ENCODE data around the gene ZDHHC9. TPM values are rescaled to one million over a fixed set of nuclear protein-coding genes. Genes with fewer than 3 reads are reported as not detected.
"Not testable (repeated sequence)": the region's sequence is repeated elsewhere in the genome, so short reads cannot be mapped to it uniquely, and the experiment has no call there.

The ZDHHC9 gene
- 67.4 TPM for polyA plus RNA-seq
- long read RNA-seq, donor 1, full-length matches to known transcripts: 9 of 9 reads
- long read RNA-seq, donor 1, partial matches to known transcripts: 0 of 9 reads
- long read RNA-seq, donor 1, other reads (novel, unspliced or antisense): 0 of 9 reads
- long read RNA-seq, donor 2, full-length matches to known transcripts: 11 of 11 reads
- long read RNA-seq, donor 2, partial matches to known transcripts: 0 of 11 reads
- long read RNA-seq, donor 2, other reads (novel, unspliced or antisense): 0 of 11 reads
- long read RNA-seq, donor 3, full-length matches to known transcripts: 14 of 14 reads
- long read RNA-seq, donor 3, partial matches to known transcripts: 0 of 14 reads
- long read RNA-seq, donor 3, other reads (novel, unspliced or antisense): 0 of 14 reads
- long read RNA-seq, donor 4: 0 reads
- long read RNA-seq, donor 5, full-length matches to known transcripts: 2 of 7 reads
- long read RNA-seq, donor 5, partial matches to known transcripts: 5 of 7 reads
- long read RNA-seq, donor 5, other reads (novel, unspliced or antisense): 0 of 7 reads
- long read RNA-seq, donor 6, full-length matches to known transcripts: 8 of 8 reads
- long read RNA-seq, donor 6, partial matches to known transcripts: 0 of 8 reads
- long read RNA-seq, donor 6, other reads (novel, unspliced or antisense): 0 of 8 reads
- long read RNA-seq, donor 7, full-length matches to known transcripts: 3 of 3 reads
- long read RNA-seq, donor 7, partial matches to known transcripts: 0 of 3 reads
- long read RNA-seq, donor 7, other reads (novel, unspliced or antisense): 0 of 3 reads
- long read RNA-seq, donor 8, full-length matches to known transcripts: 14 of 14 reads
- long read RNA-seq, donor 8, partial matches to known transcripts: 0 of 14 reads
- long read RNA-seq, donor 8, other reads (novel, unspliced or antisense): 0 of 14 reads
- long read RNA-seq, donor 9, full-length matches to known transcripts: 11 of 11 reads
- long read RNA-seq, donor 9, partial matches to known transcripts: 0 of 11 reads
- long read RNA-seq, donor 9, other reads (novel, unspliced or antisense): 0 of 11 reads
- long read RNA-seq, donor 10, full-length matches to known transcripts: 18 of 18 reads
- long read RNA-seq, donor 10, partial matches to known transcripts: 0 of 18 reads
- long read RNA-seq, donor 10, other reads (novel, unspliced or antisense): 0 of 18 reads
- long read RNA-seq, donor 11, full-length matches to known transcripts: 8 of 8 reads
- long read RNA-seq, donor 11, partial matches to known transcripts: 0 of 8 reads
- long read RNA-seq, donor 11, other reads (novel, unspliced or antisense): 0 of 8 reads

DNA sequence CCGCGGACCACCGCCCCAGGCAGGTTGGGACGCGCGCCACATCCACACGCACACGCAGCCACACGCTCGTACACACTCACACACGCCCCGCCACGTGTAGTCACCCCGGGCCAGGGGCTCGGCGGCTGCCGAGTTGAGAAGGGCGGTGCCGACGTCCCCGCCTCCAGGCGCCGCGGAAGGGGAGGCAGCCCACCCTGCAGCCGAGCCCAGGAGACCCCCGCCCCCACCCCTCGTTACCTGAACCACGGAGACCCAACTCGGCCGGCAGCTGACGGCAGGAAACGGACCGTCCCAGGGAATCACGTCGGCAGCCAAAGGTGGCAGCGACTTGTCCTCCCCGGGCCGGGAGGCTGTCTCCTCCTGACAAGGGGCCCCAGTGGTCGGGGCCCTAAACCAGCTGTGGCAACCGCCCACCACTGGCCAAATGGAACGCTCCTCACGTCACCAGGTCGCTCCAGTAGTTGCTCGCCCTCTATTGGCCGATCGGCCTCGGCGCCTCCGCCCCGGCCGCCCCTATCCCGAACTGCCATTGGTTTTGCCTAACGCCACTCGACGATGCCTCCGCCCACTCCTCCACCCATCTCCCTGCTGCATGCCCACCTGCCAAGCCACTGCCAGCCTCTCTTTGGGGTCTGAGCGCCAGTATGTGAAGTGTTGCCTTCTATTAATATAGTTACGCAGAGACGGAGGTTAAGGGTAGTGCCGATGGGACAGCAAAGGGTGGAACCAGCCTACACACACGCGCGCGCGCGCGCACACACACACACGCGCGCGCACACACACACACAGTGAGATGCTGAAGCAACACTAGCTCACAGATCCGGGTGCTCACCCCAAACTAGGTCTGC, at the start of gene ZDHHC9:
Gene ZDHHC9, minus strand, starts transcription at position 428 of the 848 bp plus-strand sequence. CDS start 1,941 bp downstream, outside the sequence.
- peaks cover 12% of the 10 kb centered on the region for H3K36me3 ChIP-seq (ENCODE audit: control insufficient read depth, insufficient read depth, low read length)
- peaks cover 22% of the 10 kb centered on the region for H3K4me1 ChIP-seq (ENCODE audit: control insufficient read depth, insufficient read depth, low read length)
- DNase-seq: peak; percentile 81 to 92
- H3K9me3 ChIP-seq (ENCODE audit: control insufficient read depth, low read depth, low read length): no peaks in the 10 kb centered on the region
- H3K27ac ChIP-seq (ENCODE audit: low read length): peak within 1 kb of the TSS; percentile 93
- no CpG with 5 or more reads among the region's 72 CpGs for WGBS (ENCODE audit: insufficient coverage, low lambda C conversion rate)
- peak within 1 kb of the TSS; percentile 84 for H3K4me3 ChIP-seq (ENCODE audit: low read length)
- no peaks in the 10 kb centered on the region for H3K27me3 ChIP-seq (ENCODE audit: control insufficient read depth, insufficient read depth, low read length)

DNA sequence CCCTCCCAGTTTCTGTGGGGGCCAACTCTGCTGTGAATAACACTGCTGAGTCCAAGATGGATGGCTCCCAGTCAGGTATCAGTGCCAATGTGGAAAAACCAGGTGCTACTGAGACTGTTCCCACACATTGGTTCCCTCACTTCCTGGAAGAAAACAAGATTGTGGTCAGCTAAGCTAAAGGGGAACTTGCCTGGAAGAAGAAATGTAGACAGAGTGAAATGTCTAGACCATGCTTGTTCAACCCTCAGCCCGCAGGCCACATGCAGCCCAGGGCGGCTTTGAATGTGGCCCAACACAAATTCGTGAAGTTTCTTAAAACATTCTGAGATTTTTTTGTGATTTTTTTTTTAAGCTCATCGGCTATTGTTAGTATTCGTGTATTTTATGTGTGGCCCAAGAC, 33.7 kb upstream of the ZDHHC9 start:
- H3K36me3 ChIP-seq (ENCODE audit: control insufficient read depth, insufficient read depth, low read length): no peaks in the 10 kb centered on the region
- no CpG with 5 or more reads among the region's 5 CpGs for WGBS (ENCODE audit: insufficient coverage, low lambda C conversion rate)
- DNase-seq: no peak
- no peaks in the 10 kb centered on the region for H3K27me3 ChIP-seq (ENCODE audit: control insufficient read depth, insufficient read depth, low read length)
- H3K4me1 ChIP-seq (ENCODE audit: control insufficient read depth, insufficient read depth, low read length): no peaks in the 10 kb centered on the region
- H3K9me3 ChIP-seq (ENCODE audit: control insufficient read depth, low read depth, low read length): no peaks in the 10 kb centered on the region
- H3K4me3 ChIP-seq (ENCODE audit: low read length): no peak overlapping the region
- H3K27ac ChIP-seq (ENCODE audit: low read length): no peak overlapping the region

GRCh38 chrX:129876771-129877305, 33.2 kb upstream of the ZDHHC9 start:
- H3K9me3 ChIP-seq (ENCODE audit: control insufficient read depth, low read depth, low read length): no peaks in the 10 kb centered on the region
- WGBS (ENCODE audit: insufficient coverage, low lambda C conversion rate): no CpG with 5 or more reads among the region's 4 CpGs
- H3K36me3 ChIP-seq (ENCODE audit: control insufficient read depth, insufficient read depth, low read length): no peaks in the 10 kb centered on the region
- no peak overlapping the region for H3K27ac ChIP-seq (ENCODE audit: low read length)
- H3K4me1 ChIP-seq (ENCODE audit: control insufficient read depth, insufficient read depth, low read length): no peaks in the 10 kb centered on the region
- H3K27me3 ChIP-seq (ENCODE audit: control insufficient read depth, insufficient read depth, low read length): no peaks in the 10 kb centered on the region
- no peak for DNase-seq
- H3K4me3 ChIP-seq (ENCODE audit: low read length): no peak overlapping the region

GRCh38 chrX:129875669-129876068, 32.0 kb upstream of the ZDHHC9 start:
- Histone ChIP-seq H3K27me3 (ENCODE audit: control insufficient read depth, insufficient read depth, low read length) (no peaks in the 10 kb centered on the region), H3K9me3 (ENCODE audit: control insufficient read depth, low read depth, low read length) (no peaks in the 10 kb centered on the region), H3K36me3 (ENCODE audit: control insufficient read depth, insufficient read depth, low read length) (no peaks in the 10 kb centered on the region), H3K4me1 (ENCODE audit: control insufficient read depth, insufficient read depth, low read length) (no peaks in the 10 kb centered on the region), H3K27ac (ENCODE audit: low read length) (no peak overlapping the region), H3K4me3 (ENCODE audit: low read length) (no peak overlapping the region)
- no CpG with 5 or more reads among the region's 3 CpGs for WGBS (ENCODE audit: insufficient coverage, low lambda C conversion rate)
- no peak for DNase-seq

- no peaks in the 10 kb centered on the region for H3K36me3 ChIP-seq (ENCODE audit: control insufficient read depth, insufficient read depth, low read length)
- H3K4me1 ChIP-seq (ENCODE audit: control insufficient read depth, insufficient read depth, low read length): no peaks in the 10 kb centered on the region
- H3K4me3 ChIP-seq (ENCODE audit: low read length): no peak overlapping the region
- H3K27me3 ChIP-seq (ENCODE audit: control insufficient read depth, insufficient read depth, low read length): no peaks in the 10 kb centered on the region
- WGBS (ENCODE audit: insufficient coverage, low lambda C conversion rate): no CpG with 5 or more reads among the region's 2 CpGs
- H3K9me3 ChIP-seq (ENCODE audit: control insufficient read depth, low read depth, low read length): no peaks in the 10 kb centered on the region
- no peak overlapping the region for H3K27ac ChIP-seq (ENCODE audit: low read length)
- no peak for DNase-seq
Measured at GRCh38 chrX:129872524-129872923, 28.8 kb upstream of the ZDHHC9 start.

- H3K9me3 ChIP-seq (ENCODE audit: control insufficient read depth, low read depth, low read length): not testable (repeated sequence)
- 29% methylated on average over 1 of the region's 3 CpGs for WGBS (ENCODE audit: insufficient coverage, low lambda C conversion rate)
Measured at GRCh38 chrX:129866321-129866720, 22.6 kb upstream of the ZDHHC9 start.

DNA sequence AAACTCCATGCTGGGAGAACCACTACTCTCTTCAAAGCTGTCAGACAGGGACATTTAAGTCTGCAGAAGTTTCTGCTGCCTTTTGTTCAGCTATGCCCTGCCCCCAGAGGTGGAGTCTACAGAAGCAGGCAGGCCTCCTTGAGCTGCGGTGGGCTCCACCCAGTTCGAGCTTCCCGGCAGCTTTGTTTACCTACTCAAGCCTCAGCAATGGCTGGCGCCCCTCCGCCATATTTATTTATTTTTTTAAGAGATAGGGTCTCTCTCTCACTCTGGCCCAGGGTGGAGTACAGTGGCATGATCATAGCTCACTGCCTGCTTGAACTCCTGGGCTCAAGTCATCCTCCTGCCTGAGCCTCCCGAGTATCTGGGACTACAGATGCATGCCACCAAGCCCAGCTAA, 15.4 kb upstream of the ZDHHC9 start:
- H3K27ac ChIP-seq (ENCODE audit: low read length); H3K4me3 ChIP-seq (ENCODE audit: low read length); H3K9me3 ChIP-seq (ENCODE audit: control insufficient read depth, low read depth, low read length); H3K4me1 ChIP-seq (ENCODE audit: control insufficient read depth, insufficient read depth, low read length); DNase-seq; H3K27me3 ChIP-seq (ENCODE audit: control insufficient read depth, insufficient read depth, low read length); H3K36me3 ChIP-seq (ENCODE audit: control insufficient read depth, insufficient read depth, low read length): not testable (repeated sequence)
- no CpG with 5 or more reads among the region's 6 CpGs for WGBS (ENCODE audit: insufficient coverage, low lambda C conversion rate)

More at GRCh38 chrX:129866321-129866720, 22.6 kb upstream of the ZDHHC9 start:
- H3K4me1 ChIP-seq (ENCODE audit: control insufficient read depth, insufficient read depth, low read length); H3K36me3 ChIP-seq (ENCODE audit: control insufficient read depth, insufficient read depth, low read length); H3K4me3 ChIP-seq (ENCODE audit: low read length); H3K27me3 ChIP-seq (ENCODE audit: control insufficient read depth, insufficient read depth, low read length); DNase-seq; H3K27ac ChIP-seq (ENCODE audit: low read length): not testable (repeated sequence)

DNA sequence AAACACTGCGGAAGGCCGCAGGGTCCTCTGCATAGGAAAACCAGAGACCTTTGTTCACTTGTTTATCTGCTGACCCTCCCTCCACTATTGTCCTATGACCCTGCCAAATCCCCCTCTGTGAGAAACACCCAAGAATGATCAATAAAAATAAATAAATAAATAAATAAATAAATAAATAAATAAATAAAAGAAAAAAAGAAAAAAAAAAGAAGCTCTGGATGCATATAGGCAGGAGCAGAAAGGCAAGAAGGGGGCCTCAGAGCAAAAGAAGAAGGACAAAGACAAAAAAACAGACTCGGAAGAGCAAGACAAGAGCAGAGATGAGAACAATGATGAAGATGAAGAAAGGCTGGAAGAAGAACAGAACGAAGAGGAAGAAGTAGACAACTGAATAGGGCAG, 8.1 kb upstream of the ZDHHC9 start:
- not testable (repeated sequence) for H3K9me3 ChIP-seq (ENCODE audit: control insufficient read depth, low read depth, low read length); H3K4me1 ChIP-seq (ENCODE audit: control insufficient read depth, insufficient read depth, low read length); H3K36me3 ChIP-seq (ENCODE audit: control insufficient read depth, insufficient read depth, low read length); H3K27me3 ChIP-seq (ENCODE audit: control insufficient read depth, insufficient read depth, low read length); H3K4me3 ChIP-seq (ENCODE audit: low read length); DNase-seq; H3K27ac ChIP-seq (ENCODE audit: low read length)
- WGBS (ENCODE audit: insufficient coverage, low lambda C conversion rate): 86% methylated on average over 1 of the region's 4 CpGs

GRCh38 chrX:129846716-129847115, 3.0 kb upstream of the ZDHHC9 start:
- no CpG with 5 or more reads among the region's 2 CpGs for WGBS (ENCODE audit: insufficient coverage, low lambda C conversion rate)
- Histone ChIP-seq H3K36me3 (ENCODE audit: control insufficient read depth, insufficient read depth, low read length) (peaks cover 2% of the 10 kb centered on the region), H3K9me3 (ENCODE audit: control insufficient read depth, low read depth, low read length) (no peaks in the 10 kb centered on the region), H3K27ac (ENCODE audit: low read length) (no peak overlapping the region), H3K4me1 (ENCODE audit: control insufficient read depth, insufficient read depth, low read length) (peaks cover 3% of the 10 kb centered on the region), H3K27me3 (ENCODE audit: control insufficient read depth, insufficient read depth, low read length) (no peaks in the 10 kb centered on the region), H3K4me3 (ENCODE audit: low read length) (no peak overlapping the region)
- DNase-seq: no peak
